Raji (cell line): ENCODE data around the gene RTP1.

ENCODE experiments used
- POLR2A ChIP-seq: IDR thresholded peaks from 2 replicates; pipeline ENCODE4 v1.6.1; 2011; ENCODE audit warnings: low read depth, low read length, control low read depth; ENCODE audit not compliant: insufficient read depth

Gene RTP1, protein sequence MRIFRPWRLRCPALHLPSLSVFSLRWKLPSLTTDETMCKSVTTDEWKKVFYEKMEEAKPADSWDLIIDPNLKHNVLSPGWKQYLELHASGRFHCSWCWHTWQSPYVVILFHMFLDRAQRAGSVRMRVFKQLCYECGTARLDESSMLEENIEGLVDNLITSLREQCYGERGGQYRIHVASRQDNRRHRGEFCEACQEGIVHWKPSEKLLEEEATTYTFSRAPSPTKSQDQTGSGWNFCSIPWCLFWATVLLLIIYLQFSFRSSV

DNA sequence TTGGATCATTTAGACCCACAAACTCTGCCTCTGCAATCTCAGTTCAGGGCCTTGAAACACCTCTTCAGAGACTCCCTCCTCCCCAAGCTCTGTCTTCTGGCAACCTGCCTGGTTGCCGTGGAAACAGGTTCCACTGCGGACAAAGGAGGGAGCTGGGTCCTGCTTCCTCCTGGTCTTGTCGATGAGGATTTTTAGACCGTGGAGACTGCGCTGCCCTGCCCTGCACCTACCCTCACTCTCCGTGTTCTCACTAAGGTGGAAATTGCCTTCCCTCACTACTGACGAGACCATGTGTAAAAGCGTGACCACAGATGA is at the start of gene RTP1:
RTP1 (plus strand) TSS at position 152 of the 315 bp plus-strand sequence; CDS start at position 182, 30 bp downstream.
- TF ChIP-seq POLR2A: no peak

DNA sequence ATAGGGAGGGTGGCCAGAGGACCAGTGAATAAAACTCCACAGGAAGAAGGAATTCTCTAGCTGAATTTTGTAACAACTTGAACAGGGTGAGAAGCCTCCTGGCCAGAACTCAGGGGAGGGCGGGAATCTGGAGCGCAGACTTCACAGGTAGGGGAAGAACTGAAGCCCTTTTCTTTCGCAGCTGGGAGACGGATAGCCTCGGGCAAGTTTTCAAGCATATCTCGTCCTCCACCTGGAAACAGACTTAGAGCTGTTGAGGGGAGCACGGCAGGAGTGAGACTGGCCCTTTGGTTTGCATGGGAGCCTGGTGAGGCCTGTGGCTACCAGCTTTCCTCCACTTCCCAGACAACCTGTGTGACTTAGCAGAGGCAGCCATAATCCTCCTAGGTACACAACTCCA is 47.1 kb upstream of the RTP1 start:
- TF ChIP-seq POLR2A: no peak

DNA sequence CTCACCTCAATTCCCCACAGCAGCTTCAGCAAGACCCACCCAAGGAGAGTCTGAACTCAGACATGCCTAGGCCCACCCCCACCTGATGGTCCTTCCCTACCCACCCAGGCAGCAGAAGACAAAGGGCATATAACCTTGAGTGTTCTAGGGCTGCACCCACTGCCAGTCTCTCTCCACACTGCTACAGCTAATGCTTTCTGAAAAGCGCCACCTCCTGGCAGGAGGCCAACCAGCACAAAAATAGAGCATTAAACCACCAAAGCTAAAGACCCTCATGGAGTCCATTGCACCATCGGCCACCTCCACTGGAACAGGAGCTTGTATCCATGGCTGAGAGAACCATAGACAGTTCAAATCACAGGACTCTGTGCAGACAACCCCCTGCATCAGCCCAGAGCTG is 46.7 kb upstream of the RTP1 start:
- TF ChIP-seq POLR2A: no peak

DNA sequence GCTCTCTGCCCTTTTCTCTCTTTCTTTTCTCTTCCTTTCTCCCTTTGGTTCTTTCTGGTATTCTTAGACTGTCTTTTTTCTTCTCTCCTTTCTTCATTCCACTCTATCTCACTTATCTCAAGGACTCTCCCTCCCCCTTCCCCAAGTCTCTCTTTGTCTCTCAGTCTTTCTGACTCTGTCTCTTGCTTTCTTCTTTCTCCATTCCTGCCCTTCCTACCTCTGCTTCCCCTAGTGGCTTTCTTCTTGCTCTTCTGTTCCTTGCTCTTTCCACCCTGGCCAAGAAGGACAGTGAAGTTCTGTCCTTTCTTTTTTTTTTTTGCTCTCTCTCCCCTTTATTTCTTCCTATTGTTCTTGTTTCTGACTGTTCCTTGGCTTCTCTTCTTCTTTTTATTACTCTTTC is 35.7 kb upstream of the RTP1 start:
- no peak for TF ChIP-seq POLR2A

DNA sequence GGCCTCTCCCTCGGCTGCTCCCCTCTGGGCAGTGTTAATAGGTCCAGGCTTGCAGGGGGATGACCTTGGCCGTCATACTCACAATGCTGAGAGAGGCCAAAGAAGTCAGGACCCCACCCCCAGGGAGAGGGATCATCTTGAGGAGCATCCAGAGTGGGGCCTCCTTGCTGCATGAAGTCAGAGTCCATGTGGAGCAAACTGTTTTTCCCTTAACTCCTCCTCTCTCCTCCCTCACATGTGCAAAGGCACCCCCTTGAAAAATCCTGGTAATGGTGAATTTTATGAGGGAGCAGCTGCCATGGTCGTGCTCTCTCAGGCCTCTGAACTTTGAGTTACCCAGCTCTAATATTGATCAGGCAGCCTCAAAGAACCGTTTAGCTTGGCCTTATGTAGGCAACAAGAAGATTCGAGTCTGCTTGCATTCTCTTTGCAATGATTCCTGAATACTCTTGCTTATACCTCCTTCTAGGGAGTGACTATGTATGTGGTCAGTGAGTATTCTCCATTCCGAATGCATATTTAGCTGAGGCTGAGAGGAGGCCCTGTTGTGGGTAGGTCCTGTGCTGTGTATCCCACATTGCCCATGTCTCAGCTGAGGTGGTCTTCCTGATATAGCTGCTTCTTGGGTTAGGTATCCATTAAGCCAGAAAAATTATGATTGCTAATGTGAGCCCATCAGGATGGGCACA is 34.9 kb upstream of the RTP1 start:
- TF ChIP-seq POLR2A: no peak

DNA sequence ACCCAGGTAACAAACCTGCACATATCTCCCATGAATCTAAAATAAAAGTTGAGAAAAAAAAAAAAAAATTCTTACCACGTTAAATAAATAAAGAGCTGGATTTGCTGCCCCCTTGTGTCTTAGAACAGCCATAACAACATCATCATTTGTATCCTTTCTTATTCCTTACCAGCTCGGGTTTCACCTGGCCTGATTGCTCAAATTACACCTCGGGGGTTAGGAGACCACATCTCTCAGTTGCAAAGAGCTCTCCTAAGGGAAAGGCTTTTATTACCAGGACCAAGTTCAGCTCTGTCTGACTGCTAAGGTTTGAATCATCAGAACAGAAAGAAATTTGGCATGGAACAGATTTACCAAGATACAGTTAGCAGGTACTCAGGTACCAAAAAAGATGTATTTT is 32.1 kb upstream of the RTP1 start:
- TF ChIP-seq POLR2A: no peak

DNA sequence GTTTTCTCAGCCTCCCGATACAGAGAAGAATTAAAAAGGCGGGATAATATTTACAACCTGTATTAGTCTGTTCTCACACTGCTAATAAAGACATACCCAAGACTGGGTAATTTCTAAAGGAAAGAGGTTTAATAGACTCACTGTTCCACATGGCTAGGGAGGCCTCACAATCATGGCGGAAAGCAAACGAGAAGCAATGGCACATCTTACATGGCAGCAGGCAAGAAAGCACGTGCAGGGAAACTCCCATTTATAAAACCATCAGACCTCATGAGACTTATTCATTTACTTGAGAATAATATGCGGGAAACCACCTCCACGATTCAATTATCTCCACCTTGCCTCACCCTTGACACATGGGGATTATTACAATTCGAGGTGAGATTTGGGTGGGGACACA is 30.5 kb upstream of the RTP1 start:
- TF ChIP-seq POLR2A: no peak

DNA sequence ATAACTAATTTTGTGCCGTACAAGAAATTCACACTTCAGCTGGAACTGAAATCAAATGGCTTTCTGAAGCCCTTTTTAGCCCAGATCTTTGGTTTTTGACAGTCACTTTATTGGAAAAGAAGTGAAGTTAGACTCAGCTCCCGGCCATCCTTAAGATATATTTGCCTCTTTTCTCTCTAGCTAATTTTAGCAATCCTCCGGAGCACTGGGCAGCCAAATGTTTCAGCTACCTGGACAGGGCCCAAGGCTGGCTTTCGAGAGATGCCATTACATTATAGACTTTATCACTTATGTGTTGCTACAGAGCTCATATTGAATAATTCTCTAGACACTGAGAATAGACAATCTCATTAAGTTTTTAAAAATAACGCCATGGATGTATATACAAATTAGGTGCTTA is 29.5 kb upstream of the RTP1 start:
- TF ChIP-seq POLR2A: no peak

DNA sequence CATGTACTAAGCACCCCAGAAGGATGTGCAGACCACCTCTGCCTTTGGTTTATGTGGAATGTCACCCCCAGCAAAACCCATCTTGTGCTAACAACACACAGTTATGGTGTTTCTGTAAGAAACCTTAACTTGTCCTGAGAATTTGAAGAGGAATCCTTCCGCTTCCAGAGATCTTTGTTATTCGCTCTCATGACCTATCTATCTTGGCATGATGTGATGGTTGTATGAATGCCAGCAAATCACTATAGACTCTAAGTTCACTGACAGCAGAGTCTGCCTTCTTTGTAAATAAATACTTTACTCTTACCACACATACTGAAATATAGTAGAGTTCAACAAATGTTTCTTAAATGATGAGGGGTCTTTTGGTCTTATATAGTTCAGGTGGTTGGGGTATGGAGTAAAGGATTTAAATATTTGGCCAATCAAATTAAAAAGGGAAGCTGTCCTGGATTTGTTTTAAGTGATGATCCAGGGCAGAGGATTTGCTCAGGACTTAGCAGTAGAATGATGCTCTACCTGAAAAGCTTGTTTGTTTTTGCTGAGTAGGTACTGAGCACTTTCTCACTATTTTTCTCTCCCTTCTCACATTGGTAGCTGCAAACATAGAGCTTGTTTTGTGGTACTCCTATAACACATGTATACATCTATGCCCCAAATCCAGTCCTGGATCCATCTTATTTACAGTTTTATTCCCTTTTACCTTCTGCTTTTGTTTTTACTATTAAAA is 27.9 kb upstream of the RTP1 start:
- TF ChIP-seq POLR2A: no peak

DNA sequence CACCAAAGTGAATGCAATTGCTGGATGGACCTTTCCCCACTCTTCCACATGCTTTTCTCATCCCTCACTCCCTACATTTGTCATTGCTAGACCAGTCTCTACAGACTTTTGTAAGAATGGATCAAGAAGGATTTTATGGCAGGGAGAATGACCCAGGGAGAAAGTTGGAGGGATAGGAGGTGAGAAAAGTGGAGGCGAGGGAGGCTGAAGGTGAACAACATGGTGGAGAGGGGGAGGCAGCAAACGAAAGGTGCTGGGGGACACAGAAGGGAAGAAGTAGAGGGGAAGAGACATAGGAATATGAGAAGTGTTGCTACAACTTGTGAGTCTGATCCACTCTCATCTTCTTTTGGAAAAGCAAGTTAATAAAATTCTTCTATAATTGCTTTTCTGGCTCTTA is 24.4 kb upstream of the RTP1 start:
- TF ChIP-seq POLR2A: no peak

DNA sequence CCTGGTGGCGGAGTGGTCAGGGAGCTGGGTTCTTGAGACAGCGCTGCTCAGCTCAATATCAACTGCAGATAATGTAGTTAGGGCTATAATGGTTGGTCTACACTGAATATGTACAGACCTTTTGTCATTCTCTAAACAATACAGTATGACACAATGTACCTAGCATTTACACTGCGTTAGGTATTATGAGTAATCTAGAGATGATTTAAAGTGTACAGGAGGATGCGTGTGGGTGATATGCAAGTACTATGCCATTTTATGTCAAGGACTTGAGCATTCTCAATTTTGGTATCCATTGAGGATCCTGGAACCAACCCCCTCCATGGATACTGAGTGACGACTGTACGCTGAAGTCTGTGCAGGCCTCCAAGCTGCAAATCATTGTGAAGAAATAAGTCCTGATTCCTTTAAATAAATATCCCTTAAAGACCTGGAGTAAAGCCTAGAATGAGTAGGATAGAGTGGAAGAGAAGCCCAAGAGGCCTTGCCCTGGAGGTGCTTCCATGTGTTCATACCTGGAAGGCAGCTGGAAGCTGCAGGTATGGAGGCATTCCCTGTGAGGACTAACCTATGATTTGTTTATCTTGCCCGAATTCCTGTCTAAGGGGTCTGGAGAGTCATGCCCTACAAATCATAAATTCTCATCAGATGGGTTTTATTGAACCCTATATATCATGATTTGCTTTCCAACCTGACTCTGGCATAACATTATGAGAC is 15.7 kb upstream of the RTP1 start:
- TF ChIP-seq POLR2A: no peak

DNA sequence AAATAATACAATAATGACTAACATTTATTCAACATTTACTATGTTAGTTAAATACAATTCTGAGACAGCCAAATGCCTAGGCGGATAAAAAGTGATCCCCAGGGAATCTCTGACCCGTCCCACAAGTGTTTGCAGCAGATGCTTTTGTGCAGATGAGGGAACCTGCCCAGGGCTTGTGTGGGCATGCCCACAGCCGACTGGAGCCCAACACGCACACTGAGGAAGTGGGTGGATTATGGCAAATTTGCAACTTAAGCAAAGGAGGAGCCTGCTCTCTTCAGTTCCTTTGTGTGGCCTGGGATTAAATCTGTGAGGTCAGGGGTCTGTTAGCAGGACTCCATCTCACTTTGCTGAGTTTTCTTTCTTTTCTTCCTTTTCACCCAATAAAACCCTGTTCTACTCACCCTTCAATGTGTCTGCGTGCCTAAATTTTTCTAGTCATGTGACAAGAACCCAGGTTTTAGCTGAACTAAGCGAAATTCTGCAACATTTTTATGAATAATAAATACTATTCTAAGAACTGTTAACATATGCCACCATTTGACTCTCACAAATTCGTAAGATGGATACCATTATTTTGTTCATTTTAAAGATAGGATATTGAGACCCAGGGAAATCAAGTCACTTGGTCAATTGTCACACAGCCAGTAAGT is 13.9 kb upstream of the RTP1 start:
- TF ChIP-seq POLR2A: no peak

DNA sequence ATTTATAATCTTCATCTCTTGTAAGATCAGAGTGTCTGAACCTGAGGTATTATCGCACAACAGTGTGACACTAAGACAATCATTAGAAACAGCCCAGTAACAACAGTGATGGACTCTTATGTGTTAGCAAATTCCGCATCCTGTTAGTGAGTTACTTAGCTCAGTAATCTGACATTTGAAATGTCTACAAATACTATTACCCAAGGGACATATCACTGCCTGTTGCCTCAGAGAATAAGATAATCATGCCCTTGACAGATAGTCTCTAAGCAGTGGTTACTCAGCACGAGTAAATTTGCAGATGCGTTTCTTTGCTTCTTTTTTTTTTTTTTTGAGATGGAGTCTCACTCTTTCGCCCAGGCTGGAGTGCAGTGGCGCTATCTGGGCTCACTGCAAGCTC is 13.4 kb upstream of the RTP1 start:
- TF ChIP-seq POLR2A: no peak

DNA sequence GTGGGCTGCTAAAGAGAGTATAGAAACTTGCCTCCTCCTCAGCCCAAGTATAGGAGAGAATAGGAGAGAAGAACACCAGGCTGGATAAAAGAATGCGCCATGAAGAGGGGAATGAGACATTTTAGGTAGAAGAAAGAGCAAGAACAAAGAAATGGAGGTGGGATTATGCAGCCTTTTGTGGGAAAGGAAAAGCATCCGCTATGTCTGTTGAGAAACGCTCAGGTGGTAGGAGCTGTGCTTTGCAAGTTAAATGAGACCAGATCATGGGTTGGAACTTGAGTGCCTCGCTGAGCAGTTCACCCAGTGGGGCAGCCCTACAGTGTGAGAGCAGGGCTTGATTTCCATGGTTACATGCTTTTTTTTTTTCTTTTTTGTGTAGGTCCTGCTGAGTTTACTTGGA is 11.5 kb upstream of the RTP1 start:
- no peak for TF ChIP-seq POLR2A

DNA sequence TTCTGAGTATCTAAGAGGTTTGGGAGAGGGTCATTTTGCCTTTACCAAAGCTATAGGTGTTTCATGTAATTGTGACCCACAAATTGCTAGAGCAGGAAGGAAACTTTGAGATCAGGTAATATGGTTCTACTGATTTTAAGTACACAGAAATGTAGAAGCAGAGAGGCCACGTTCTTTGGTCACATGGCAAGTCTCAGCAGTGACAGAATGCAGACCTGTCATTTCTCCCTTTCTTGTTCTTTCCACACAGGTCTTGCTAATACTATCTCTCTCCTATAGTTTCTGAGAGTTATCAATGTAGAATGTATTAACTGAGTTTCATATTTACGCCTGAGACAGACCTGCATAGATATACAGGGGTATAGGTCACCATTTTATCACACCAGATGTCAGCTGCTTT is 10.9 kb upstream of the RTP1 start:
- no peak for TF ChIP-seq POLR2A

DNA sequence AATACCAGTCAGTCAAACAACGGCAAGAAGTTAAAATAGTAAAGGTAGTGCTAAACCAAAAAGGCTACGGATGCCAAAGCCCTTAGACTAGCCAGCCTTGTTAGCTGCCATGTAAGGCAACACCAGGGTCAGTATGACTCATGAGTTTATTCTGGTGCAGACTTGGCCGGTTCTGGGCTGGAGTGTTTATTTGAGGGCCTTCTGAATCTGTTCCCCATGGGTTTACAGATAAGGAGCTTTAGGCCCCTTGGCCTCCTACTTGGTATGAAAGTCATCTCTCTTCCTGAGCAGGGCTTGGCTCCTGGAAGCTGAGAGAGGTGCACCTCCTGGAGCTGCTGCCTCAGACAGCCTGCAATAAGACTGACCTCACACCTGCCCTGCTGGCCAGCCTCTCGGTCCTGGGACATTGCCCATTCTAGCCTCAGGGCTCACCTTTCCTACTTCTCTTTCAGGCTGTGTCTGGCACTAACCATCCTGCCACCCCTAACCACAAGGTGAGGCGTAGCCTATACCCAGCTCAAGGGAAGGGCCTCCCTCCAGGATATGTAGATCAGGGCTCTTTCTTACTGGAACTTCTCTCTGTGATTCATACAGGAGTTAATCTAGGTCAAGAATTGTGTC is 10.4 kb upstream of the RTP1 start:
- TF ChIP-seq POLR2A: no peak

DNA sequence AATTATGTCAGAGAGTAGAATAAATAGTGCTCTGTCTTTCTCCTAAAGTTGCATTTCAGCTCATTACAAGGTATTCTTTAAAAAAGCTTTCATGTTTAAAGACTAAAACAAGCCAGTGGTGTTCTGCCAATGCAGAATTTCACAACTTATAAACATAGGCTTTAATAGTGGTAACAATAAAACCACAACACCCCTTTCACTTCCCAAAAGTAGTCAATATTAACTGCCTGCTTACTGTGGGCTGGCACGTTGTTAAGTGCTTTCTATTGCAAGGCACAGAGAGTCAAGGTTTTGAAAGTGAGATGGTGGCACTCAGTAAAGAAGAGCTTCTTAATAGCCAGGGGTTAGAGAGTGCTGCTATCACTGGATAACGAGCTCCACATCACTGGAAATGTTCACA is 8.4 kb upstream of the RTP1 start:
- no peak for TF ChIP-seq POLR2A
